NCI-H524 treated with DMSO at 0.1 percent for 48 hours (cell line): Measurements from ENCODE around the gene CCDC40.

ENCODE experiments used
- DNase-seq: peaks from one replicate; lab custom pipeline; 2025; lab: John Stamatoyannopoulos, UW

The CCDC40 gene

DNA sequence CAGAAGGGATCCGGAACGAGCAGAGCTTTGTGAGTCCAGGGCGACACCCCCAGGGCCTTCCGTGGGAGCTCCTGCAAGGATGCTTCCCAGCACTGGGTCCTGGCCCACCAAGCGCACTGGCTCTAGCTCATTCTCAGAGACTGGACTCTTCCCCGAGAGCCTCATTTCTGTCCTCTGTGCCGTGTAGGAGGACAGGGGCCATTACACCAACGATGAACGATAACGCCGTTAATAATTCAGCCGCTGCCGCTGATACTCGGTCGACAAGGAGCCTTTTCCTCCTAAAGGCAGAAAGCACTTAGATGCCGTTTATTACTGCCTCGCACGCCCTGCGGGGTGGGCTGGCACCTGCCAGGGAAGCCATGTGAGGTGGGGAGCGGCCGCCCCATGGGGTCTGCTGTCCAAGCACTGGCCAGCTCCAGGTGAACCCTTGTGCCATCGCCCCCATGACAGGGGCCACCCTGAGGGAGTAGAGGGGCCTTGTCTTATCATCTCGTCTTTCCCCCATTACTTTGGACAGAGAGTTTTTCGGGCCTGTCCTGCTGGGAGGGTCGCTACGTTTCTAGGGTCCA lies 34.3 kb upstream of the CCDC40 start:
- no peak for DNase-seq

DNA sequence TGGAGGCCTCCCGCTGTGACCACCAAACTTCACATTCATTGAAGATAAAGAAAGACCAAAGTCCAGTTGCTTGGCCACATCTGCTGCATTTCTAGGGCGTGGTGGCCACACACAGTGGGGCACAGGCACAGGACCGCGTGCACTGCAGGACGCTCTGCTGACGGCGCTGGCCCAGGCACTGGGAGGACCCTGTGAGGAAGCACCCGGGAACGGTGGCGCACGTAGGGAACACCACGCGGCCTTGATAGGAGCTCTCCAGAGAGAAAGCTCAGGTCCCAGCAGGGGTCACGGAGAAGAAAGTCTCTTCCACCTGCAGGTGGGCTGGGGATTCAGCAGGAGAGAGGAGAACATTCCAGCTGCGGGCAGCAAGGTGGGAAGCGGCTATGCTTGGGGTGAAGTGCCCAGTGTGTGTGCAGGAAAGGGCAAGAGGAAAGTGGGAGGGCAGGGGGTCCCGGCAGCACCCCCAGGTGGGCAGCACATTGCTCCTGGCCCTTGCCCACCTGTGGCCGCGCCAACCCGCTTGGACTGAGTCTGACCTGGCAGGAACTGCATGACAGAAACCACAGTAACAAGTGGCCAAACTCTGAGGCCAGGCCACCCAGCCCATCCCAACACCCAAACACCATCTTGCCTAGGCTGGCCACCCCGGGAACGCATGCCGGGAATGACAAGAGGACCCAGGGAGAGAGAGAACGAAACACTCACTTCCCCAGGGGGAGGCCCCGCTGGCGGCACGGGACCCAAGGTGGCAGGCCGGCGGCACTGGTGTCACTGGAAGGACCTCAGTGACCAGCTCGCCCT lies 33.6 kb upstream of the CCDC40 start:
- DNase-seq, result no peak

DNA sequence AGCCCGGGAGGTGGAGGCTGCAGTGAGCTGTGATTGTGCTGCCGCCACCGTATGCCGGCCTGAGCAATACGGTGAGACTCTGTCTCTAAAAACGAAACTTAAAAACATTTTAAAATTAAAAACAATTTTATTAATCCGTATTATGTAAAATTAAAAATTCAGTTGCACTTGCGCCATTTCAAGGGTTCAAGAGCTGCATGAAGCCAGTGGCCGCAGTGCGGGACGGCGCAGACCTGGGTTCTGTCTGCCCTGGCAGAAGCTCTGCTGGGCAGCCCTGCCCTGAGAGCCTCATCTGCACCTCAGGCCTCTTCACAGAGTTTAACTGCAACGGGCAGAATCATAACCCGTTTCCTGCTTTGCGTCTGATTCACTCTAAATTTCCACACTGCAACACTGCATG lies 32.5 kb upstream of the CCDC40 start:
- DNase-seq, result no peak

- peak; percentile 39 for DNase-seq
Observed at GRCh38 chr17:80005360-80006338, 30.8 kb upstream of the CCDC40 start.

GRCh38 chr17:80006339-80006720 lies 30.1 kb upstream of the CCDC40 start:
- DNase-seq, result no peak

DNA sequence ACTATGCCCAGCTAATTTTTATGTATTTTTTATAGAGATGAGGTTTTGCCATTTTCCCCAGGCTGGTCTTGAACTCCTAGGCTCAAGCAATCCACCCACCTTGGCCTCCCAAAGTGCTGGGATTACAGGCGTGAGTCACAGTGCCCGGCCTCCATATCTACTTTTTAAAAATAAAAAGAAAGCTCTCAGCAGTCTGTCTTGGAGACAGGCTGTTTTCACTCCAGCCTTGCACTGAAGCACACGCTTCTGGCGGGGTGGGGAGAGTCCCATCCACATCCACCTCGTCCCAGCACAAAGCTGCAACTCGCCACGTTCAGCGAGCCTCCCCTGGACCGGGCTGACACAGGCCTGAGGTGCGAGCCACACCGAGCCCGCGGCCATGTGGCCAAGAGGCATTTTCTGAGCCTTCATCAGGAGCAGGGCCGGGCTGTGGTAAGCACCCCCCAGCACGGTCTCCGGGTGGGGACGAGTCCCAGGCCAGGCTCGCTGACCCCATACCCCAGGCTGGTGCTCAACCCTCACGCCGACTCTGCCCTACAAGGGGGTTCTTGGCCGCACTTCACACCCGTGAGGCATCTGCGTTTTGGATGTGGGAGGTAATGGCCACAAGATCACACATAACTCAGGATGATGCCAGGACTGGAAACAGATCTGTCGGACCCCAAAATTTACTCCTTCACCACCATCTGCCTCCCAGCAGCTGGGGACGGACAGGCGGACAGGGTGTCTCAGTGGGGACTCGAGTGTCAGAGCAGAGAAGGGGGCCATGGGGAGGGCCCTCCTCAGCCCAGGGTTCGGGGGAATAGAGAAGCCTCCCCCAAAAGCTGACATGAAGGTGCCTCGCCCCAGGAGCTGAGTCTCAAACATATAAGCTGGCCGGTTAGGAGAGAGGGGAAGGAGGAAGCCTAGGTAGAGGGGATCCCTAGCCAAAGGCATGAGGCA lies 29.4 kb upstream of the CCDC40 start:
- no peak for DNase-seq

GRCh38 chr17:80007939-80008338 lies 28.5 kb upstream of the CCDC40 start:
- DNase-seq, result no peak

DNA sequence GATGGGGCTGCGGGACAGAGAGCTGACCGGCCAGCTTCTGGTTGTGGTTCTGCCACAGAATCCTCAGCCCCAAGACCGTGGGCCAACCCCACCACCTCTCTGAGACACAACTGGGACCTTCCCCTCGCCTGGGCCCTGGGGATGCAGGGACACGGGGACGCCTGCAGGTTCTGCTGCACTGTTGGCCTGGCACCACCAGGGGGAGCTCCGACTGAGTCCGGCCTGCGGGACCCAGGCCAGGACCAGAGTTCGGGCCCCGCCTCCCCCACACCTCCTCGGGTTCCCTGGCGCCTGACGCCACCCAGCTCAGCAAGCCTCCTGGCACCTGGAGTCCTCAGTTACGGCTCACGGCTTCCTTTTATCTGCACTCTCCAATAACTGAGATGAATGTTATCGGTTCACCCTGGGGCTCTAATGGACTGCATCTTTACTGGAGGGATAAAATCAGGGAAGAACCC lies 28.0 kb upstream of the CCDC40 start:
- no peak for DNase-seq

DNA sequence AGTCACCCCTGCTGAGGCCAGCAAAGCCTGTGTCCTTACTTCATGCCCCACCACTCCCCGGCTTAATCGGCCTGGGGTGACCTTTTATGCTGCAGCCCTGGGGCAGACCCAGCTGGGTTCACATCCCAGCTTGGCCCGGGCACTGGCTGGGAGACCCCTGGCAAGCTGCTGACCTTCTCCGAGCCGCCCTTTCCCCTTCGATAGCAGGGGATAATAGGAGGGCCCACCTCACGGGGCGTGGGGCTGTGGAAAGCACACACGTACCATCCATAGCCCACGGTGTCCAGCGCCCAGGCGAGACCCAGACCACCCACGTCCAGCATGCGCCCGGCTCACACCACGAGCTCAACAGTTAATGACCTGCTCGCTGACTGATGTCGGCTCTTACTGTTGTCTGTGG lies 27.6 kb upstream of the CCDC40 start:
- no peak for DNase-seq

DNA sequence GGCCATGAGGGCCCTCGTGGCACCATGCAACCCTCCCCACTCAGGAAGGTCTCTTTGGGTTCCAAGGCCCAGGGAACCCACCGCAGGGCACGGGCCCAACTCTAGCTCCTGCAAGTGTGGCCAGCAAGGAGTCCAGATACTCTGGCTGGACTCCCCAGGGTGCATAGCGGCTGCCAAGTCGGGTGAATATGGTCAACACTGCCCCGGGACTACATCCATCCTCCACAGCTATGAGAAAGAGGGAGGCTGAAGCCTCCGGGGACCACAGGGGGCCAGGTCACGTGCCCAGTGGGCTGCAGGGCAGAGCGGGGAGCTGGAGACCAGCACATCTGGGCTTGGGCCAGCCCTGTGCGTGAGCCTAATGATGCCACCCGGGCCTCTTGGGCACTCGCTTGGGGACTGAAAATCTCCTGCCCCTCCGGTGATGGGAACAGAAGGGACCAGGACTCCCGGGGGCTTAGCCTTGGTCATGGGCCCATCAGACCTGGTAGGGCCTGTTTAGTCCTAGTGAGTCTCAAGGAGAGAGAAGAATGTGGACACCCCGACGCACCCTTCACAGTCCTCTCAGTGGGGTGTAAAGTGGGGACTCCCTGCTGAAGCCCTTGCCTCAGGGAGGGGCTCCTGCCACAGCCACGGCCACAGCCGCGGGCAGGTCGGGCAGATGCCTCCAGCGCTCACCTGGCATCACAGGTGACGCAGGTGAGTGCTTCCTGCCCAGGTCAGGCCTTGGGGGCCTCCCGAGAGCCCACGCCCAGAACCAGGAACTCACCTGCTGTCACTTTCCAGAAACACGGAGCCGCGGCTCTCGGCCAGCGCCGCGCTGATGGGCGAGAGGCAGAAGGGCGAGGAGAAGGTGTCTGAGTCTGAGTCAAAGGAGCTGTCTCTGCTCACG lies 26.8 kb upstream of the CCDC40 start:
- DNase-seq, result no peak

GRCh38 chr17:80010283-80010858 lies 26.1 kb upstream of the CCDC40 start:
- no peak for DNase-seq

DNA sequence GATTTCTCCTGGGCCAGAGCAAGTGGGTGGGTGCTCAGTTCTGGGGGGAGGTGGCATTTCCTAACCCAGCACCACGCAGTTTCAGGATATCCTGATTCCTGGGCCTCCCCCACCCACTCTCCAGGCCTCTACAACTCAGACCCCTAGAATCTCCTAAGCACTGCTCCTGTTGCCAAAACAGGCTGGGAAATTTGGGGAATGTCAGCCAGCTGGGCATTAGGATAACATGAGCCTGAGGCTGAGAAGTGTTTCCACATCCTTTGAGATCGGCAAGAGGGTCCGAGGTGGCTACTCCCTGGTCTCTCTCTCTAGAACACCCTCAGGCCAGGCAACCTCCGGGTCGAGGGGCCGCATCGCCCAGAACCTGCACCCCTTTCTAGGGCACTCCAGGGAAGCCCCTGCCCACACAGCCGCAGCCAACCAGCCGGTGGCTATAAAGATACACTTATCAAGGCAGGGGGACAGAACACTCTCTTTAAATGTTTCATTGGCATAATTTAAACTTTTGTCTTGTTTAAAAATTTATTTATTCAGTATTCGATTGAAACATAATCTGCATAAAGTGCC lies 24.4 kb upstream of the CCDC40 start:
- DNase-seq, result no peak

GRCh38 chr17:80012765-80013741 lies 23.4 kb upstream of the CCDC40 start:
- no peak for DNase-seq

GRCh38 chr17:80017226-80018010 lies 19.0 kb upstream of the CCDC40 start:
- no peak for DNase-seq

DNA sequence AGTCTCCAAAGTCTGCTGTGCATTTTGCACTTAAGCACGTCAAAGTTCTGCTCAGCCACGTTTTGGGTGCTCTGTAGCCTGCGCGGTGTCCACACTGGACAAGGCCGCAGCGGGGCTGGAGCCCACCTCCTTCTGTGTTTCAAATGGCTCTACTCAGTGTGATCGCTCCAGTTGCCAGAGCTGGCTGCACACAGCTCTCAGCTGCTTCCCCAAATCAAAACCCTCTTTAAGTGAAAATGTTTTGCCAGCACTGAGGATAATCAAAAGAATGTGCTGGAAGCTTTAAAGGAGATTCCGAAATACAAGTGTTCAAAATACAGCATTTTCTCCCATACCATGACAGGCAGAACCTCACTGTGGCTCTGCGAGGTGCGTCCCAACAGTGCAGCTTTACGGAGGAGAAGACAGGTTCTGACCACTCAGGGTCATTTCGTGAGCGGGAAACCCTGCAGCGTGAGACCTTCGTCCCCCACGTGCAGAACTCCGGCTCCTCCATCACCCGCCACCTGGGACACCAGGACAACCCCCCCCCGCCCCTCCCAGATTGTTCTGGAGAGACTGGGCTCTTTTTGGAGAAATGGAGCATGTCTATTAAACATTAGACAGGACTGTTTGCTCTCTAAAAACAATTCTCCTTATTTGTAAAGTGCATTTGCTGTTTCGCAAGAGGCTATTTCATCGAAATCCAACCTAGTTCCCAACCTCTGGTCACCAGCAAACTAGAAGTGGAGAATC lies 17.4 kb upstream of the CCDC40 start:
- no peak for DNase-seq

DNA sequence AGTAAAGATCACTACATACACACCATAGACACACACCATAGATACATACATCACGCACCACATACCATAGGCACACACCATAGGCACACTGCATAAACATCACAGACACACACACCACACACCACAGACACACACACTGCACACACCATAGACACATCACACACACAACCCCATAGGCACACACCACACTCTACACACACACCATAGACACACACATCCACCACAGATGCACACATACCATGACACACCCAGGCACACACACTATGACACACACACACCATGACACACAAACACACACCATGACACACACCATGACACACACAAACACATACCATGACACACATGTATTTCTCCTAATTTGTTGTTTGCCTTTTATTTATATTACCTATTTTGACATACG lies 14.8 kb upstream of the CCDC40 start:
- DNase-seq, result no peak
